NCI-H2227 (cell line): ENCODE measurements around the gene ETS2.
"Not testable (repeated sequence)": the region's sequence is repeated elsewhere in the genome, so short reads cannot be mapped to it uniquely, and the experiment has no call there.

Experiments used
- DNase-seq: peaks from one replicate; lab custom pipeline; 2025; ENCODE audit not compliant: unreplicated experiment; lab: John Stamatoyannopoulos, UW

The ETS2 gene

GRCh38 chr21:38816400-38816977, 10.8 kb downstream of the ETS2 start:
- DNase-seq, result no peak

GRCh38 chr21:38817371-38818324, 11.9 kb downstream of the ETS2 start:
- DNase-seq, result no peak

GRCh38 chr21:38818325-38818723, 12.6 kb downstream of the ETS2 start:
- no peak for DNase-seq

- DNase-seq, result no peak
Measured at GRCh38 chr21:38819051-38819718, 13.5 kb downstream of the ETS2 start.

GRCh38 chr21:38819719-38820159, 14.0 kb downstream of the ETS2 start:
- no peak for DNase-seq

- no peak for DNase-seq
Measured at GRCh38 chr21:38820471-38821239, 14.9 kb downstream of the ETS2 start.

GRCh38 chr21:38821248-38821647, 15.5 kb downstream of the ETS2 start:
- no peak for DNase-seq

GRCh38 chr21:38821959-38822682, 16.4 kb downstream of the ETS2 start:
- no peak for DNase-seq

- DNase-seq, result no peak
Measured at GRCh38 chr21:38822778-38823238, 17.1 kb downstream of the ETS2 start.

GRCh38 chr21:38823737-38824123, 18.0 kb downstream of the ETS2 start:
- DNase-seq, result no peak

- no peak for DNase-seq
Measured at GRCh38 chr21:38824124-38824822, 18.5 kb downstream of the ETS2 start.

- no peak for DNase-seq
Measured at GRCh38 chr21:38825269-38825668, 19.5 kb downstream of the ETS2 start.

- no peak for DNase-seq
Measured at GRCh38 chr21:38825921-38826320, 20.2 kb downstream of the ETS2 start.

GRCh38 chr21:38828111-38828510, 22.4 kb downstream of the ETS2 start:
- DNase-seq, result not testable (repeated sequence)

GRCh38 chr21:38830671-38831525, 25.2 kb downstream of the ETS2 start:
- DNase-seq, result no peak

- DNase-seq, result no peak
Measured at GRCh38 chr21:38831526-38832467, 26.1 kb downstream of the ETS2 start.

GRCh38 chr21:38832664-38833063, 26.9 kb downstream of the ETS2 start:
- no peak for DNase-seq

- no peak for DNase-seq
Measured at GRCh38 chr21:38833117-38833516, 27.4 kb downstream of the ETS2 start.
